HEK293 (cell line): ENCODE measurements around the gene SEC11A.

Experiments used
- AEBP2 ChIP-seq: fragments of 450-650 bp; formaldehyde crosslinking; IDR thresholded peaks from 2 replicates; pipeline ENCODE4 v1.5.1; 2016; ENCODE audit warnings: missing biosample characterization, missing genetic modification characterization, borderline replicate concordance
- FEZF1 ChIP-seq: fragments of 450-650 bp; formaldehyde crosslinking; IDR thresholded peaks from 2 replicates; pipeline ENCODE4 v1.5.1; 2016; ENCODE audit warnings: missing biosample characterization, missing genetic modification characterization
- GLI2 ChIP-seq: fragments of 450-650 bp; formaldehyde crosslinking; IDR thresholded peaks from 2 replicates; pipeline ENCODE4; 2017; ENCODE audit warnings: missing biosample characterization, missing genetic modification characterization, low read depth, borderline replicate concordance
- GLIS2 ChIP-seq: fragments of 450-650 bp; formaldehyde crosslinking; IDR thresholded peaks from 2 replicates; pipeline ENCODE4 v1.5.1; 2016; ENCODE audit warnings: missing biosample characterization, missing genetic modification characterization
- HIC1 ChIP-seq: fragments of 450-650 bp; formaldehyde crosslinking; IDR thresholded peaks from 2 replicates; pipeline ENCODE4 v1.5.1; 2016; ENCODE audit warnings: missing biosample characterization, missing genetic modification characterization
- HOXD13 ChIP-seq: sonication (generic); formaldehyde crosslinking; IDR thresholded peaks from 2 replicates; pipeline ENCODE4 v1.8.0; 2022; ENCODE audit warnings: missing genetic modification reagents, borderline replicate concordance
- KLF8 ChIP-seq: fragments of 450-650 bp; formaldehyde crosslinking; IDR thresholded peaks from 2 replicates; pipeline ENCODE4 v1.5.1; 2016; ENCODE audit warnings: missing biosample characterization, missing genetic modification characterization
- ZBTB10 ChIP-seq: fragments of 450-650 bp; formaldehyde crosslinking; IDR thresholded peaks from 2 replicates; pipeline ENCODE4 v1.5.1; 2016; ENCODE audit warnings: missing biosample characterization, missing genetic modification characterization
- ZFP3 ChIP-seq: fragments of 450-650 bp; formaldehyde crosslinking; IDR thresholded peaks from 2 replicates; pipeline ENCODE4 v1.5.1; 2016; ENCODE audit warnings: low read depth, missing biosample characterization, missing genetic modification characterization
- ZFP37 ChIP-seq: fragments of 450-650 bp; formaldehyde crosslinking; IDR thresholded peaks from 2 replicates; pipeline ENCODE4 v1.5.1; 2016; ENCODE audit warnings: missing biosample characterization, missing genetic modification characterization
- ZFP69B ChIP-seq: fragments of 450-650 bp; formaldehyde crosslinking; IDR thresholded peaks from 2 replicates; pipeline ENCODE4 v1.5.1; 2016; ENCODE audit warnings: missing biosample characterization, missing genetic modification characterization
- ZNF121 ChIP-seq: fragments of 450-650 bp; formaldehyde crosslinking; IDR thresholded peaks from 2 replicates; pipeline ENCODE4 v1.5.1; 2016; ENCODE audit warnings: missing biosample characterization, missing genetic modification characterization
- ZNF138 ChIP-seq: fragments of 450-650 bp; formaldehyde crosslinking; IDR thresholded peaks from 2 replicates; pipeline ENCODE4 v1.5.1; 2016; ENCODE audit warnings: missing biosample characterization, missing genetic modification characterization, borderline replicate concordance
- ZNF18 ChIP-seq: fragments of 450-650 bp; formaldehyde crosslinking; IDR thresholded peaks from 2 replicates; pipeline ENCODE4 v1.5.1; 2016; ENCODE audit warnings: missing biosample characterization, missing genetic modification characterization
- ZNF302 ChIP-seq: fragments of 450-650 bp; formaldehyde crosslinking; IDR thresholded peaks from 2 replicates; pipeline ENCODE4 v1.5.1; 2016; ENCODE audit warnings: missing biosample characterization, missing genetic modification characterization, low read depth
- ZNF311 ChIP-seq: fragments of 450-650 bp; formaldehyde crosslinking; IDR thresholded peaks from 2 replicates; pipeline ENCODE4 v1.5.1; 2017; ENCODE audit warnings: missing biosample characterization, missing genetic modification characterization, borderline replicate concordance
- ZNF398 ChIP-seq: fragments of 450-650 bp; formaldehyde crosslinking; IDR thresholded peaks from 2 replicates; pipeline ENCODE4 v1.5.1; 2017; ENCODE audit warnings: missing biosample characterization, missing genetic modification characterization
- ZNF423 ChIP-seq: fragments of 450-650 bp; formaldehyde crosslinking; IDR thresholded peaks from 2 replicates; pipeline ENCODE4 v1.5.1; 2016; ENCODE audit warnings: missing biosample characterization, missing genetic modification characterization
- ZNF473 ChIP-seq: fragments of 450-650 bp; formaldehyde crosslinking; IDR thresholded peaks from 2 replicates; pipeline ENCODE4 v1.5.1; 2017; ENCODE audit warnings: missing biosample characterization, missing genetic modification characterization
- ZNF488 ChIP-seq: fragments of 450-650 bp; formaldehyde crosslinking; IDR thresholded peaks from 2 replicates; pipeline ENCODE4 v1.5.1; 2016; ENCODE audit warnings: missing biosample characterization, missing genetic modification characterization
- ZNF530 ChIP-seq: fragments of 450-650 bp; formaldehyde crosslinking; IDR thresholded peaks from 2 replicates; pipeline ENCODE4 v1.5.1; 2016; ENCODE audit warnings: low read depth, missing biosample characterization, missing genetic modification characterization
- ZNF561 ChIP-seq: fragments of 450-650 bp; IDR thresholded peaks from 2 replicates; pipeline ENCODE4 v1.5.1; 2018; ENCODE audit warnings: missing biosample characterization, missing genetic modification characterization, borderline replicate concordance
- ZNF596 ChIP-seq: fragments of 450-650 bp; IDR thresholded peaks from 2 replicates; pipeline ENCODE4 v1.5.0; 2018; ENCODE audit warnings: missing biosample characterization, mild to moderate bottlenecking, missing genetic modification characterization, moderate library complexity
- ZNF658 ChIP-seq: fragments of 450-650 bp; formaldehyde crosslinking; IDR thresholded peaks from 2 replicates; pipeline ENCODE4; 2016; ENCODE audit warnings: missing biosample characterization, missing genetic modification characterization
- ZNF830 ChIP-seq: fragments of 450-650 bp; IDR thresholded peaks from 2 replicates; pipeline ENCODE4 v1.5.0; 2018; ENCODE audit warnings: missing biosample characterization, missing genetic modification characterization, low read depth, mild to moderate bottlenecking, moderate library complexity
- ZNF837 ChIP-seq: fragments of 450-650 bp; formaldehyde crosslinking; IDR thresholded peaks from 2 replicates; pipeline ENCODE4 v1.5.1; 2016; ENCODE audit warnings: missing biosample characterization, missing genetic modification characterization
- ZSCAN4 ChIP-seq: fragments of 450-650 bp; formaldehyde crosslinking; IDR thresholded peaks from 2 replicates; pipeline ENCODE4 v1.5.1; 2017; ENCODE audit warnings: missing biosample characterization, missing genetic modification characterization

SEC11A gene

GRCh38 chr15:84747416-84748273 lies 31.7 kb upstream of the SEC11A start (continued):
- TF ChIP-seq ZFP3 (tag by site-specific recombination) (no peak), ZNF18 (tag by site-specific recombination) (0 out of 2 replicates have a peak, but pooled peaks have one; percentile 35), ZNF596 (tag by site-specific recombination) (no peak), KLF8 (tag by site-specific recombination) (peak; percentile 46; the same call in 1 of the 2 replicates), GLI2 (tag by site-specific recombination) (no peak), ZSCAN4 (tag by site-specific recombination) (peak; percentile 50; the same call in 1 of the 2 replicates), ZNF830 (tag by site-specific recombination) (no peak), ZNF302 (tag by site-specific recombination) (no peak), ZFP69B (no peak), ZNF311 (no peak), GLIS2 (tag by site-specific recombination) (peak; percentile 63), AEBP2 (no peak), ZNF488 (tag by site-specific recombination) (no peak), ZNF398 (no peak; the same call in 1 of the 2 replicates), ZFP37 (tag by site-specific recombination) (peak; percentile 63; the same call in 1 of the 2 replicates), FEZF1 (tag by site-specific recombination) (no peak), ZNF530 (tag by site-specific recombination) (no peak), ZNF561 (tag by site-specific recombination) (0 out of 2 replicates have a peak, but pooled peaks have one; percentile 35), ZNF138 (no peak), ZNF837 (no peak), ZNF473 (tag by site-specific recombination) (no peak), ZNF658 (no peak), HOXD13 (no peak), ZNF121 (tag by site-specific recombination) (0 out of 2 replicates have a peak, but pooled peaks have one; percentile 4), ZBTB10 (tag by site-specific recombination) (no peak), ZNF423 (no peak), HIC1 (tag by site-specific recombination) (peak; percentile 71; the same call in 1 of the 2 replicates)
